PC-9 (cell line): ENCODE measurements around the gene PRKCA.

Experiments used
- CTCF ChIP-seq: fragments of 200-600 bp; sonication (generic); conservative IDR thresholded peaks from 2 replicates; pipeline ENCODE4 v1.6.1; 2017; ENCODE audit warnings: mixed run types, antibody characterized with exemption, mild to moderate bottlenecking, moderate library complexity
- EZH2 ChIP-seq: fragments of 200-600 bp; sonication (generic); IDR thresholded peaks from 2 replicates; pipeline ENCODE4 v1.8.0; 2017; ENCODE audit warnings: antibody characterized with exemption, low read depth

DNA sequence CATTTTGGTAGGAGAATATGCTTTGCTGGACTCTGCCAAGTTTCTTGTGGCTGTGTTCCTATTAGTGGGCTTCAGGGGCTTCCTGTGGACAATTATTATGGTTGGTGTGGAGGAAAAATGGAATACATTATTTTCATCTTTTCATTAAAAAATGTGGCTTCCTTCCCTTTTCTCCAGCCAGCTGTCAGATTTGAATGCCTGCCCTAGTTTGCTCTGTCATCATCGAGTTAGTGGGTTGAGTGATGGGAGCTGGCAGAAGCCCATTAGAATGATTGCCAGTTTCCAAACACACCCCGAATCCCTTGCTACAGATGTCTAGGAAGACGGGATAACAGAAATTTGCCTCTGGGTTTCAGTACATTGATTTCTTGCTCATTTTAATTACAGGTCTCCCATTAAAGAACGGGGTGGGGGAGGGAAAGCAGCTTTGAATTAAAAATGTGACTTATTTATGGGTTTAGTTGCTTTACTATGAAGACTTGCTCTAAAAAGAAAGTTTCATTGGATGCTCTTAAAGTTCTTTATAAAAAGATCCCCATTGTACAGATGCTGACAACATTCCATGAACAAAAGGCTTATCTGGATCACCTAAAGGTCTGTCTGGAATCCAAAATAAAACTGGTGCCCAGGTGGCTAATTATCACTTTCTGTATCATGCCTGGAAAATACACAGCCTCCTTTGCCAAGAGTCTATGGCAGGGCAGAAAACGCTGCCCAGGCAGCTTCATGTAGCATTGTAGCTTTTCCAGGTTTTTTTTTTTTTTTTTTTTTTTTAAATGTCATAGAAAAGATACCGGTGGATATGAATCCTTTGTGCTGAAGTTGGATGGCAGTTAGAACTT is 103.6 kb downstream of the PRKCA start:
- TF ChIP-seq EZH2 (no peak), CTCF (no peak)
